Gastroesophageal sphincter (tissue), 3 donors: ENCODE data around the gene CD93.

ENCODE experiments used
- CTCF ChIP-seq, 4 experiments: fragments of 200-600 bp in 2 of 4; fragments of 450-650 bp in 2 of 4; sonication (generic) in 1 of 4; IDR thresholded peaks; one replicate each; pipeline ENCODE4 v1.5.1; 2017 to 2019; ENCODE audit warnings: antibody characterized with exemption in 4 of 4, mild to moderate bottlenecking in 2 of 4, moderate library complexity in 2 of 4
- POLR2A ChIP-seq, 2 donors: fragments of 450-650 bp; IDR thresholded peaks; one replicate each; pipeline ENCODE4 v1.6.1; 2017; ENCODE audit warnings: antibody characterized with exemption in 2 of 2, mild to moderate bottlenecking in 2 of 2, moderate library complexity in 1 of 2

- TF ChIP-seq CTCF (IDR thresholded peaks at IDR 0.05) (no peak), POLR2A (IDR thresholded peaks at IDR 0.05) (no peak)
These were observed 4.0 kb upstream of the CD93 start for GRCh38 chr20:23090147-23090546.
